Measurements from ENCODE around the gene PRKCD. TPM values are rescaled to one million over a fixed set of nuclear protein-coding genes. Genes with fewer than 3 reads are reported as not detected.

The PRKCD gene
- total and polyA plus RNA-seq, 12 donors = 10.7 to 156 (median 49.2) TPM

DNA sequence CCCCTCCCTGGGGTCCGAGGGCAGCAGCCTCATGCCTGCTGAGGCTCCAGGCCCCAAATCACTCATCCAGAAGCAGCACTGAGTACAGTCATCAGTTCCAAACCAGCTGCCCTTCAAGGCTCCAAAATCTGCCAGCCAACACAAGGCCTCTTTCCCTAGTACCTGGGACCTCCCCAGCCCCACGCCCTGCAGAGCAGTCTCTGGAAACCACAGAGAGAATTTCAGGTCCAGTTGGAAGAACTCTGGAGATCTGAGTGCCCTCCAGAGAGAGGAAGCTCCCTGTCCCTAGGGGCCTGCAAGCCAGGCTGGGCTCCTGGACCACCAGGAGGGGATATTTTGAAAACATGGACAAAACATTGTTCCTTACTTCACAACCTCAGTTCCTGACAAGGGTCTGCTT, 68.6 kb downstream of the PRKCD start:
- TF ChIP-seq, protein P1, sequence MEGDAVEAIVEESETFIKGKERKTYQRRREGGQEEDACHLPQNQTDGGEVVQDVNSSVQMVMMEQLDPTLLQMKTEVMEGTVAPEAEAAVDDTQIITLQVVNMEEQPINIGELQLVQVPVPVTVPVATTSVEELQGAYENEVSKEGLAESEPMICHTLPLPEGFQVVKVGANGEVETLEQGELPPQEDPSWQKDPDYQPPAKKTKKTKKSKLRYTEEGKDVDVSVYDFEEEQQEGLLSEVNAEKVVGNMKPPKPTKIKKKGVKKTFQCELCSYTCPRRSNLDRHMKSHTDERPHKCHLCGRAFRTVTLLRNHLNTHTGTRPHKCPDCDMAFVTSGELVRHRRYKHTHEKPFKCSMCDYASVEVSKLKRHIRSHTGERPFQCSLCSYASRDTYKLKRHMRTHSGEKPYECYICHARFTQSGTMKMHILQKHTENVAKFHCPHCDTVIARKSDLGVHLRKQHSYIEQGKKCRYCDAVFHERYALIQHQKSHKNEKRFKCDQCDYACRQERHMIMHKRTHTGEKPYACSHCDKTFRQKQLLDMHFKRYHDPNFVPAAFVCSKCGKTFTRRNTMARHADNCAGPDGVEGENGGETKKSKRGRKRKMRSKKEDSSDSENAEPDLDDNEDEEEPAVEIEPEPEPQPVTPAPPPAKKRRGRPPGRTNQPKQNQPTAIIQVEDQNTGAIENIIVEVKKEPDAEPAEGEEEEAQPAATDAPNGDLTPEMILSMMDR (IDR thresholded peaks at IDR 0.05) = no peak
- no peak for TF ChIP-seq POLR2A (IDR thresholded peaks at IDR 0.05)
- no peak for DNase-seq
- no peak overlapping the region for H3K27ac ChIP-seq
- no peaks in the 10 kb centered on the region for H3K9me3 ChIP-seq (replicated peaks in 1 of 3)
- no peaks in the 10 kb centered on the region for H3K27me3 ChIP-seq
- peaks cover 0 to 7% of the 10 kb centered on the region in 2 donors for H3K4me1 ChIP-seq (replicated peaks in 1 of 2)
- H3K36me3 ChIP-seq (replicated peaks in 1 of 2) = peaks cover 0 to 100% of the 10 kb centered on the region in 2 donors
- H3K4me3 ChIP-seq = no peak overlapping the region
- 91 to 100% (median 96%) methylated on average over 2 of the region's 2 CpGs for WGBS, 4 donors
- intact Hi-C loops (cut with DNase I) = loop anchor here in 1 of 2 donors (10.0 kb wide), 1 partner anchor 485 kb away; no protein-coding TSS in a partner anchor

DNA sequence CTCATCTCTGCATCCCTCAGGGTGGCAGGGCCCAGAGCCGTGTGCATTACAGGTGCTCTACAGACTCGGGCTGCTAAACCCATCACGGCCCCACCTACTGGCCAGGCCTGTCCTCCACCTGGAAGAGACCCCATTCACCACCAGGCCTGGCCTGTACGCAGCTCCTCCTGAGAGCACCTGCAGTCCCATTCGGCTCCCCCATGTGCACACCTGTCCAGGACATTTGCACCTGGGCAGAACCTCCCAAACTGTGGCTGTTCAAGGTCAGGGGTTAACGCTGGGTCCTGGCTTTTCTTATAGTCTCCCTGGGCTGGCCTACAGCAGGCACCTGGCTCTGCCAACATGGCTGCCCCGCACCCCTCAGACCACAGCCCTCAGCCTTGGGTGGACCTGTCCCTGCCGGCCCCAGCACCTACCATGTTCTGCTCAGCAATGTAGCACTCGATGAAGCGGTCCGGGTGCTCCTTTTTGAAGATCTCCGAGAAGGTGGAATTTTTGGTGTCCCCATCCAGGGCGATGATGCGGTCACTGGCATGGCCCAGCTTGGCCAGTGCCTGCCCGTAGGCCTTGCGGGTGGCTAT, 69.1 kb downstream of the PRKCD start:
- H3K9me3 ChIP-seq (replicated peaks in 1 of 3) = no peaks in the 10 kb centered on the region
- 84 to 98% (median 92%) methylated on average over 7 to 16 of the region's 16 CpGs for WGBS, 4 donors
- peaks cover 0 to 100% of the 10 kb centered on the region in 2 donors for H3K36me3 ChIP-seq (replicated peaks in 1 of 2)
- intact Hi-C loops (cut with DNase I) = no loop called here
- TF ChIP-seq, protein P1 (IDR thresholded peaks at IDR 0.05) = no peak
- no peak for TF ChIP-seq POLR2A (IDR thresholded peaks at IDR 0.05)
- H3K4me3 ChIP-seq = no peak overlapping the region
- H3K4me1 ChIP-seq (replicated peaks in 1 of 2) = peaks cover 0 to 7% of the 10 kb centered on the region in 2 donors
- DNase-seq = peak in 1 of 7 donors; percentile 15
- H3K27ac ChIP-seq = no peak overlapping the region
- no peaks in the 10 kb centered on the region for H3K27me3 ChIP-seq

DNA sequence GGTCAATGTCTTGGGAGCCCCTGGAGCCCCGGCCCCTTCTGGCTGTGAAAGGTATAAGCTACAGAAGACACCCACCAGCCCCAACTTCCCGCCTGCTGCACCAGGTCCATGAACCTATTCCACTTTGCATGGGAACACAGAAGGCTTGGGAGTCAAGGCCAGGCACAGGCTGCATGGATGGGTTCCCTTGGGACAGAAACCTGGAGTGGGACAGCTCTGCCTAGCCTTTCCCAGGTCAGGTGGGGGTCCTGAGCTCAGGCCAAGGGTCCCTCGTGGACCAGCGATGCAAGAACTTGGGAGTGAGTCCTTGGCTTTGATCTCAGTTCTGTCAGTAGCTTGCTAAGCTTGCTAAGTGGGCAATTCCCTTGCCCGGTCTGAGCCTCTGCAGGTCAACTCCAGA, 69.8 kb downstream of the PRKCD start:
- peak in 1 of 7 donors; percentile 11 for DNase-seq
- peaks cover 4 to 12% of the 10 kb centered on the region in 2 donors for H3K4me1 ChIP-seq (replicated peaks in 1 of 2)
- intact Hi-C loops (cut with DNase I) = no loop called here
- peaks cover 0 to 99% of the 10 kb centered on the region in 2 donors for H3K36me3 ChIP-seq (replicated peaks in 1 of 2)
- no peaks in the 10 kb centered on the region for H3K9me3 ChIP-seq (replicated peaks in 1 of 3)
- H3K27me3 ChIP-seq = no peaks in the 10 kb centered on the region
- no peak overlapping the region for H3K4me3 ChIP-seq
- TF ChIP-seq, protein P1 (IDR thresholded peaks at IDR 0.05) = no peak
- TF ChIP-seq POLR2A (IDR thresholded peaks at IDR 0.05) = no peak
- H3K27ac ChIP-seq = no peak overlapping the region
- 80 to 87% (median 84%) methylated on average over 3 to 5 of the region's 5 CpGs for WGBS, 4 donors

DNA sequence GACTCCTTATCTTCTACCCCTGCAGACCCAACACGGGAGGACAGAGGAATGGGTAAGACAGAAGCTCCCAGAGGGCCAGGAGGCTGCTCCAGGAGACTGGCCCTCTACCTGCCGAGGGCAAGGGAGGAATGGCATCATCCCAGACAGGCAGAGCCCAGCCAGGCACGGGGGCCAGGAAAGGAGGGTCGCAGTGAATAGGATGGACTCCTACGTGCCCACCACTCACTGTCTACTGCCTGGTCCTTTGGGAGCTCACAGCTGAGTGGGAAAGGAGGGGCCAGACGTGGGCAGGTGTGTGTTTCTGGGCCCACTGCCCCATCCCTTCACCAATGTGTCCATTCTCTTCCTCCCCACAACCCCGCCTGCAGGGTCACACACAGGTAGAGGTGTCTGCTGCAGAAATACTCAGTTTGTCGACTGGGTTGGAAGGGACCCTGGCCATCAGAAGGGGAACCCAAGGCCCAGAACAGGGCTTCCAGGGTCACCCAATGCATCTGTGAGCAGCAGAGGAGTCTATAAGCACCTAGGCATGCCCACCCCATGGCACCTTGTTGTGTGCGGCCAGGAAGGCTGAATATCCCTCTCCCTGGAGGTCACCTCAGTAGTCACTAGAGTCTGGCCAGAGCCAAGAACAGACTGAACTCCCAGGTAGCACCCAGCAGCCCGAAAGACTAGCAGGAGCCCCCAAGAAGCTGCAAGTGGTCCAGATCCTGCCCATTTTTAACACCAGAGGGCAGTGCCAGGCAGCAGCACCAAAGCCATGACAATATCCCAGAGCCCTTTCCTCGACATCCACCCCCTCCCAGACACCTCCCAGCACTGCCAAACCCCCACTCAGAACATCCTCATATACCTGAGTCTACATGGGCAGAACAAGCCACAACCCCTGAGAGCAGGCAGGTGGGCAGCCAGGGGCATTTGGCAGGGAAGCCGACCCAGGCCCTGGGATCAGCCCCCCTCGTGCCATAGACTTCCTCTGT, 70.8 kb downstream of the PRKCD start:
- intact Hi-C loops (cut with DNase I) = no loop called here
- Histone ChIP-seq H3K4me3 (no peak overlapping the region), H3K4me1 (replicated peaks in 1 of 2) (peaks cover 15 to 22% of the 10 kb centered on the region in 2 donors), H3K9me3 (replicated peaks in 1 of 3) (no peaks in the 10 kb centered on the region), H3K27me3 (no peaks in the 10 kb centered on the region), H3K27ac (peak overlapping the region in 1 of 5 donors; percentile 54), H3K36me3 (replicated peaks in 1 of 2) (peaks cover 0 to 89% of the 10 kb centered on the region in 2 donors)
- WGBS, 4 donors = 79 to 90% (median 88%) methylated on average over 12 to 13 of the region's 13 CpGs
- TF ChIP-seq POLR2A (IDR thresholded peaks at IDR 0.05) = no peak
- TF ChIP-seq, protein P1 (IDR thresholded peaks at IDR 0.05) = no peak
- DNase-seq = peak in 1 of 7 donors; percentile 12
